DND-41 (cell line): ENCODE data around the gene ABHD12B.
"Not testable (repeated sequence)": the region's sequence is repeated elsewhere in the genome, so short reads cannot be mapped to it uniquely, and the experiment has no call there.

Source experiments
- ATAC-seq: fragments of 200-7000 bp; cut with Tn5 transposase; 3 replicates; pipeline ENCODE4 v1.9.1; 2021; ENCODE audit warnings: low read depth; ENCODE audit not compliant: insufficient read depth
- DNase-seq: peaks from one replicate; pipeline ENCODE4 v3.0.0-alpha.2; 2020
- H2AFZ ChIP-seq: 2 replicates; pipeline ENCODE4 v1.6.0; 2012; ENCODE audit warnings: low read depth, low read length
- H3K27ac ChIP-seq: 2 replicates; pipeline ENCODE4 v1.5.1; 2012; ENCODE audit warnings: low read length, inconsistent platforms
- H3K27me3 ChIP-seq: fragments of 200-600 bp; sonication (generic); 2 replicates; pipeline ENCODE4 v1.6.0; 2012; ENCODE audit warnings: low read length, mild to moderate bottlenecking, inconsistent platforms; ENCODE audit not compliant: insufficient read depth, poor library complexity
- H3K36me3 ChIP-seq: 2 replicates; pipeline ENCODE4 v1.5.1; 2012; ENCODE audit warnings: low read length, inconsistent platforms; ENCODE audit not compliant: insufficient read depth
- H3K4me1 ChIP-seq: 2 replicates; pipeline ENCODE4 v1.5.1; 2012; ENCODE audit warnings: mild to moderate bottlenecking, low read length; ENCODE audit not compliant: insufficient read depth
- H3K4me2 ChIP-seq: 2 replicates; pipeline ENCODE4 v1.6.0; 2012; ENCODE audit warnings: mild to moderate bottlenecking, moderate library complexity, low read length, inconsistent platforms; ENCODE audit not compliant: insufficient read depth
- H3K4me3 ChIP-seq, 2 experiments: fragments of 200-600 bp in 1 of 2; shearing (Covaris generic) in 1 of 2; 2 replicates each; pipeline ENCODE4 v1.5.1; 2012 to 2016; ENCODE audit warnings: inconsistent platforms in 2 of 2, low read length in 2 of 2, mild to moderate bottlenecking in 2 of 2, low read depth in 1 of 2, moderate library complexity in 1 of 2
- H3K79me2 ChIP-seq: 2 replicates; pipeline ENCODE4 v1.6.0; 2012; ENCODE audit warnings: low read length, inconsistent platforms; ENCODE audit not compliant: insufficient read depth
- H3K9ac ChIP-seq: 2 replicates; pipeline ENCODE4 v1.6.0; 2012; ENCODE audit warnings: low read depth, mild to moderate bottlenecking, inconsistent platforms, low read length, moderate library complexity
- H3K9me3 ChIP-seq: 2 replicates; pipeline ENCODE4 v1.5.1; 2012; ENCODE audit warnings: low read length, moderate library complexity, mild to moderate bottlenecking, inconsistent platforms; ENCODE audit not compliant: insufficient read depth, severe bottlenecking
- H4K20me1 ChIP-seq: 2 replicates; pipeline ENCODE4 v1.6.0; 2012; ENCODE audit warnings: low read length; ENCODE audit not compliant: insufficient read depth
- EZH2 ChIP-seq: IDR thresholded peaks from 3 replicates; pipeline ENCODE4 v1.6.1; 2012; ENCODE audit warnings: borderline replicate concordance, low read depth, mild to moderate bottlenecking, moderate library complexity, low read length, inconsistent platforms; ENCODE audit not compliant: severe bottlenecking
- TF ChIP-seq, protein P1 (sequence below): IDR thresholded peaks from 2 replicates; pipeline ENCODE4 v1.5.1; 2012; ENCODE audit warnings: borderline replicate concordance, low read length, moderate library complexity, mild to moderate bottlenecking; ENCODE audit not compliant: poor library complexity, severe bottlenecking; ENCODE audit errors: extremely low read depth

Gene ABHD12B

DNA sequence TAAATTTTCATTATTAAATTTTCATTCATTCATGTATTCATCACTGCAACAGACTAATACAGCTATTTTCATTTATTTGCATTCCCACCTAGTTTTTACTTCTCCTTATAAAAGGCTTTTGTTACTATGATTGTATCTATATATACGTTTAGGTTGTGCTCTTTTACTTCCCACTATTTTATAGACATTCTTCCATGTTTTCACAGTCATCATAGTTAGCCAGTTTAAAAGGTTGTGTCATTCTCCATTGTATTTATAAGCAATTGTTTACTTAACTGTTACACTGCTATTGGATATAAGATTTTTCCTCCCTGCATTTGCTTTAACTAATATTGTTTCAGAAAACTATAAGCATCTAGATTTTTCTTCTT is 12.0 kb downstream of the ABHD12B start:
- TF ChIP-seq, protein P1, sequence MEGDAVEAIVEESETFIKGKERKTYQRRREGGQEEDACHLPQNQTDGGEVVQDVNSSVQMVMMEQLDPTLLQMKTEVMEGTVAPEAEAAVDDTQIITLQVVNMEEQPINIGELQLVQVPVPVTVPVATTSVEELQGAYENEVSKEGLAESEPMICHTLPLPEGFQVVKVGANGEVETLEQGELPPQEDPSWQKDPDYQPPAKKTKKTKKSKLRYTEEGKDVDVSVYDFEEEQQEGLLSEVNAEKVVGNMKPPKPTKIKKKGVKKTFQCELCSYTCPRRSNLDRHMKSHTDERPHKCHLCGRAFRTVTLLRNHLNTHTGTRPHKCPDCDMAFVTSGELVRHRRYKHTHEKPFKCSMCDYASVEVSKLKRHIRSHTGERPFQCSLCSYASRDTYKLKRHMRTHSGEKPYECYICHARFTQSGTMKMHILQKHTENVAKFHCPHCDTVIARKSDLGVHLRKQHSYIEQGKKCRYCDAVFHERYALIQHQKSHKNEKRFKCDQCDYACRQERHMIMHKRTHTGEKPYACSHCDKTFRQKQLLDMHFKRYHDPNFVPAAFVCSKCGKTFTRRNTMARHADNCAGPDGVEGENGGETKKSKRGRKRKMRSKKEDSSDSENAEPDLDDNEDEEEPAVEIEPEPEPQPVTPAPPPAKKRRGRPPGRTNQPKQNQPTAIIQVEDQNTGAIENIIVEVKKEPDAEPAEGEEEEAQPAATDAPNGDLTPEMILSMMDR, result no peak
- no peak for TF ChIP-seq EZH2
- Histone ChIP-seq H3K4me1 (no peaks in the 10 kb centered on the region), H3K9ac (no peak overlapping the region), H3K9me3 (no peaks in the 10 kb centered on the region), H3K79me2 (no peaks in the 10 kb centered on the region), H2AFZ (no peak overlapping the region), H3K36me3 (no peaks in the 10 kb centered on the region), H3K4me3 (no peak overlapping the region), H3K4me2 (no peak overlapping the region), H4K20me1 (no peaks in the 10 kb centered on the region), H3K27me3 (no peaks in the 10 kb centered on the region), H3K27ac (no peak overlapping the region)
- ATAC-seq, result no peak
- no peak for DNase-seq

GRCh38 chr14:50887476-50887875 is 15.6 kb downstream of the ABHD12B start:
- H3K36me3 ChIP-seq, result no peaks in the 10 kb centered on the region
- H3K9ac ChIP-seq, result no peak overlapping the region
- no peaks in the 10 kb centered on the region for H4K20me1 ChIP-seq
- no peak overlapping the region for H3K4me3 ChIP-seq
- H3K9me3 ChIP-seq, result no peaks in the 10 kb centered on the region
- no peak for DNase-seq
- no peaks in the 10 kb centered on the region for H3K79me2 ChIP-seq
- H3K4me2 ChIP-seq, result no peak overlapping the region
- no peaks in the 10 kb centered on the region for H3K27me3 ChIP-seq
- no peak overlapping the region for H2AFZ ChIP-seq
- ATAC-seq, result no peak
- H3K27ac ChIP-seq, result no peak overlapping the region
- TF ChIP-seq EZH2, result no peak
- TF ChIP-seq, protein P1, result no peak
- no peaks in the 10 kb centered on the region for H3K4me1 ChIP-seq

DNA sequence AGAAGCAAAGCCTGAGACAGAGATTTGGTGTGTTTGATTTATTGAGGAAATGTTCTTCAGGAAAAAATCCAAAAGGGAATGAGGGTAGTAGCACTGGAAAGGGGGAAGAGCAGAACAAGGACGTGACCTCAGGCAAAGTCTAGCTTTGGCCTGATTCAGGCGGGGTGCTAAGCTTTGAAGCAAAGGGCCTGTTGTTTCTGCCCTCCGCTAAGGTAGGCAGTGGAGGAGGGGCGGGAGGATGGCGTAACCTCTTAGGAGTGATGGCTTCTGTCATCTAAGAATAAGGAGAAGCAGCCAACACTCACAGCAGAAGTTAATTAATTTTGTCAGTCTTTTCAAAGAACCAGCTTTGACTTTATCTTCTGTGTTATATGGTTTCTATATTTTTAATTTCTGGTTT is 20.4 kb downstream of the ABHD12B start:
- H3K36me3 ChIP-seq, result no peaks in the 10 kb centered on the region
- no peak overlapping the region for H3K4me2 ChIP-seq
- no peaks in the 10 kb centered on the region for H3K27me3 ChIP-seq
- no peak overlapping the region for H3K4me3 ChIP-seq
- no peak for TF ChIP-seq EZH2
- H2AFZ ChIP-seq, result no peak overlapping the region
- H3K79me2 ChIP-seq, result no peaks in the 10 kb centered on the region
- no peaks in the 10 kb centered on the region for H4K20me1 ChIP-seq
- no peaks in the 10 kb centered on the region for H3K9me3 ChIP-seq
- H3K9ac ChIP-seq, result no peak overlapping the region
- no peak for ATAC-seq
- DNase-seq, result no peak
- H3K27ac ChIP-seq, result no peak overlapping the region
- H3K4me1 ChIP-seq, result no peaks in the 10 kb centered on the region

DNA sequence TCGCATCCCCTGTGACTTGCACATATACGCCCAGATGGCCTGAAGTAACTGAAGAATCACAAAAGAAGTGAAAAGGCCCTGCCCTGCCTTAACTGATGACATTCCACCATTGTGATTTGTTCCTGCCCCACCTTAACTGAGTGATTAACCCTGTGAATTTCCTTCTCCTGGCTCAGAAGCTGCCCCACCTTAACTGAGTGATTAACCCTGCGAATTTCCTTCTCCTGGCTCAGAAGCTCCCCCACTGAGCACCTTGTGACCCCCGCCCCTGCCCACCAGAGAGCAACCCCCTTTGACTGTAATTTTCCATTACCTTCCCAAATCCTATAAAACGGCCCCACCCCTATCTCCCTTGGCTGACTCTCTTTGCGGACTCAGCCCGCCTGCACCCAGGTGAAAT is 24.6 kb downstream of the ABHD12B start:
- H3K79me2 ChIP-seq, H3K4me1 ChIP-seq, ATAC-seq, H3K27ac ChIP-seq, H3K9ac ChIP-seq, H3K27me3 ChIP-seq, DNase-seq, H3K4me2 ChIP-seq, H2AFZ ChIP-seq, H3K4me3 ChIP-seq, H4K20me1 ChIP-seq, H3K36me3 ChIP-seq, H3K9me3 ChIP-seq: not testable (repeated sequence)

GRCh38 chr14:50897005-50897404 is 25.2 kb downstream of the ABHD12B start:
- not testable (repeated sequence) for H3K4me2 ChIP-seq, H3K79me2 ChIP-seq, H3K9ac ChIP-seq

More at GRCh38 chr14:50897005-50897404, 25.2 kb downstream of the ABHD12B start:
- H3K4me1 ChIP-seq, H3K27ac ChIP-seq, H2AFZ ChIP-seq, H4K20me1 ChIP-seq, H3K9me3 ChIP-seq, DNase-seq, H3K27me3 ChIP-seq, H3K4me3 ChIP-seq, ATAC-seq, H3K36me3 ChIP-seq: not testable (repeated sequence)
